Hematopoietic multipotent progenitor cell treated with erythropoietin and hydrocortisone succinate and interleukin-3 and kit ligand, for 8 days (in vitro differentiated cells): ENCODE results near the gene DENND1B.
A peak's percentile ranks its signal among the peaks of the same experiment; 100 is the strongest.
"Not testable (repeated sequence)": the region's sequence is repeated elsewhere in the genome, so short reads cannot be mapped to it uniquely, and the experiment has no call there.

Experiments used
- DNase-seq: peaks from one replicate; pipeline ENCODE4 v3.0.0-alpha.2; 2015

DENND1B gene

DNA sequence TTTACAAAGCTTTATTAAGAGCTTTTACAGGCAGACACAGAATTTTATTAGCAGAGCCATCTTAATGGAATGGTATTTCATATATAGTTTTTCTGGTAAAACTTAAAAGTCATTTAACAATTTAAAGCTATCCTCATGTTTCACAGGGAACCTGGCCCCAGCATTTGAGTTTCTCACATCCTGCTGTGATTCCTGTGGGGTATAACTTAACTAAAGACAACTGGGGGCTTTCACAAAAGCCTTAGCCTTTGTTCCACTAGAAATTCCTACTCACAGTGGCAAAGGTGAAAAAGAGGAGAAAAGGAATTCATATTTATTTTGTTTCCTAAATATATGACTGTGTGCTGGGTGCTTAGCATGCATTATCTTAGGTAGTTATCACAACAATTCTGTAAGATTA lies 233.9 kb downstream of the DENND1B start:
- no peak for DNase-seq

DNA sequence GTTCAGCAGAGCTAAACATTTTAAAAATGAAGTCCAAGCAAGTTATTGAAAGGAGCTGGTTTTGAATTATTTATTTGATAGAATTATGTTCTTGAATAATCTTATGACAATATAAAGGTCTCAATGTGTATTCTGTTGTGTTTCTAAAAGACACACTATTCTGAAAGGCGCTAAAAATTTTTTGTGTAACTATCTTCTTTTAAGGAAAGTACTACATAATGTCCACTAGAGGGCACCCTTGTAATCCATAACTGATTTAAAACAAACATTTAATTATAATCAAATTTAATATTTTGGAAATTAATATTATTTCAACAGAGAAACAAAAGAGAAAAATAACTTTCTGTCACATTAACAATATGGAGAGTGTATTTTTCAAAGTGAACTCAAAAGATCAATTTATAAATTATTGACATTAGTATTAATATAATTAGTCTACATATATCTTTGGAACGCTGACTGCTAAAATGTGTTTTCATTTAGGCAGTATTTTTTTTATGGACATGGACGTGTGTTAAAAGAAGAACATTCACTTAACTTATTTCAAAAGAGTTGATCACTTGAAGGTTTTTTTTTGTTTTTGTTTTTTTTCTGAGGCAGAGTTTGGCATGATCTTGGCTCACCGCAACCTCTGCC lies 248.4 kb downstream of the DENND1B start:
- peak; percentile 57 for DNase-seq

DNA sequence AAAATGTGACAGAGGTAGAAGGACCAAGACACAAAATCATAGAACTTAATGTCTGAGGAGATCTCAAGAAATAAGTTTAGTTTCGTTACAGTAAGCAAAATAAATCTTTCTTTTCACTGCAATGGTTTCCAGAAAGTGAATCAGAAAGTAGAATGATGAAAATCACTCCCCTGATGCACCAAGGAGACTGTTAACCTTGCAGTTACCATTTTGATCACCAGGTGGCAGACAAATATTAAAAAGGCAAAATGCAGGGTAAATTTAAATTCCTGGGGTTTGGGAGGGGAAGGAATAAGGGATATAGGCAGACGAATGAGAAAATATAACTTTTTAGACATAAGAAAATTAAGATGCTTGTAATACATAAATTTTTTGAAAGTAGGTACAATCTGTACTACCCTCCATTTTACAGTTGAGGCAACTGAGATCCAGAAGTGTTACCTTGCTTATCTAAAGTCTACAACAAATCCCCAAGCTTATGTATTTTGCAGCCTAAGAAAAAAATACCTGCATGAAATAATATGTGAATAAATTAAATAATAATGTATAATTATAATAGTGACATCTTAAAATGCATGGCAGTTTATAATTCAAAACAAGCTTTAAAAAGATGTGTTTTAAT lies 254.1 kb downstream of the DENND1B start:
- peak; percentile 64 for DNase-seq

DNA sequence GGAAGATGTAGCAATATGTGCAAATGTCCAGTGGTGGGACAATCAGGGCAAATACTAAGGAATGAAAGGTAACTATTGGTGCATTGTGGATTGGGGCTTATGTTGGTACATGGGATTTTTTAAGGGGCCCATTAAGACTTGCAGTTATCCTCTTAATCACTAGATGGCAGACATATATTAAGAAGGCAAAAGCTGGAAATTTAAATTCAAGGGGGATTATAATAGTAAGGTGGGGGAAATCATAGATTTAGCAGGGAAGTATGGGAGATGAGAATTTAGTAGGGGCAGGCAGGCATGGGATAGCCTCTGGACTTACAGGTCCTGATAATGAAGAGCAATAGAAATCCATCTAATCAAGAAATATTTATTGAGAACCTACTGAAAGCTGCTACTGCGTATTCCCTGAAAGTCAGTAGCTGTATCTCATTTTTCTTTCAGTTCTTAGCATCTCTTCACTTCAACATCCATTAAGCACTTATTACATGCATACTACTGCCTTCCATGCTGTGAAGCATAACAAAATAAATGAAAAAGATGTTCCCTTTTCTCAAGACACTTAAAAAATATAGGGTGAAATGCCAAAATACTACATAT lies 255.4 kb downstream of the DENND1B start:
- peak; percentile 7 for DNase-seq

DNA sequence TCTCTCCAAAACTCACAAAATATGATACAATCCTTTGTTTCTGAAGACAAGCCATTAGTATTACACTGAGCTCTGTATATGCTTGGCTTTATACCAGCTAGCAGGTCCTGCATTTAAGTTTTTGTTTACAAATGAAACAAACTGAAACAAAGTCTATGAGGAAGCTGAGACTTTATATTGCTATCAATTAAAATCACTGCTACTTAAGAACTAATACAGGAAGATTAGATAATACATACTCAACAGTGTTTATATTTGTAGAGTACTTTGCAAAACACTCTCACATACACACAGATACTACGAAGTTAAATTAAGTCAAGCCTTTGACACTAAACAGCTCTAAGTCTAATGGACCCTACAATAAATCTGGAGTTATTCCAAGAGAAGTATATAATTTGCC lies 259.9 kb downstream of the DENND1B start:
- no peak for DNase-seq

DNA sequence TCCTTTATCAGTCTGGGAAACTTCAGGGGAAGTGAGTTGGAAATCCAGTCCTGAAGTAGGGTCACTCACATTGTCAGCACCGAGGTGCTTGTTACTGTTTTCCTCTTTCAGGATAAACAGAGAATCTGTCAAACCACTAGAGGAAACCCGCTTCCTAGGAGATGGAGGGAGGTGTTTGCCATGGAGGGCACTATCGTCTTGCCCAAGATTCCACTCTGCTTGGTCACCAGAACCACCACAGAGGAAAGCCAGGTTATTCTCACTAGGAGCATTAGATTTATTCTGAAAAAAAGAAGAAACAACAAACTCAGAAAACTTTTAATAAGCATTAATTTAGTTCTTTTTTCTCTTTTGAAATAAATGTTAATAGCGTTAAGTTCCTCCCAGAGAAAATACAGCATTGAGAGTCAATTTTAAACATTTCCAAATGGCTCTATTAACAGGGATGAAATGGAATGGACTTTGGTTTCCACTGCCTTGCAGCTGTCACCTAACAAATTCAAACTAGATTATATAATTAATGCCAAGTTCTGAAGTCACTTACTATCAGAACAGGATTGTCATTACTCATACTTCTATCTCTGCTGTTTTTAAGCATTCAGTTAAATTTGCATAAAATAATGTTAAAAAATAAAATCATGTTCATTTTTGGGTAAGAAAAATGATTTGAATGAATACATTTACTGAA lies 264.4 kb downstream of the DENND1B start:
- DNase-seq: no peak

DNA sequence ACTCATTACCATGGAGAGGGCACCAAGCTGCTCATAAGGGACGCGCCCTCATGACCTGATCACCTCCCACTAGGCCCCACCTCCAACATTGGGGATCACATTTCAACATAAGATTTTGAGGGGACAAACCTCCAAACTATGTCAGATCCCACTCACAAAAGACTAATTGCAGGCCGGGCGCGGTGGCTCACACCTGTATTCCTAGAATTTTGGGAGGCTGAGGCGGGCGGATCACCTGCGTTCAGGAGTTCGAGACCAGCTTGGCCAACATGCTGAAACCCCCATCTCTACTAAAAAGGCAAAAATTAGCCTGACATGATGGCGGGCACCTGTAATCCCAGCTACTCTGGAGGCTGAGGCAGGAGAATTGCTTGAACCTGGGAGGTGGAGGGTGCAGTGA lies 278.6 kb downstream of the DENND1B start:
- DNase-seq: no peak

DNA sequence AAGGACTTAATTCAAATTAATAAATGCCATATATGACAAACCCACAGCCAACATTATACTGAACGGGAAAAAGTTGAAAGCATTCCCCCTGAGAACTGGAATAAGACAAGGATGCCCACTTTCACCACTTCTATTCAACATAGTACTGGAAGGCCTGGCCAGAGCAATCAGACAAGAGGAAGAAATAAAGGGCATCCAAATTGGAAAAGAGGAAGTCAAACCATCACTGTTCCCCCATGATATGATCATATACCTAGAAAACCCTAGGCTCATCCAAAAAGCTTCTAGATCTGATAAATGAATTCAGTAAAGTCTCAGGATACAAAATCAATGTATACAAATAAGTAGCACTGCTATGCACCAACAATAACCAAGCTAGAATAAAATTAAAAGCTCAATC lies 283.8 kb downstream of the DENND1B start:
- DNase-seq: not testable (repeated sequence)

DNA sequence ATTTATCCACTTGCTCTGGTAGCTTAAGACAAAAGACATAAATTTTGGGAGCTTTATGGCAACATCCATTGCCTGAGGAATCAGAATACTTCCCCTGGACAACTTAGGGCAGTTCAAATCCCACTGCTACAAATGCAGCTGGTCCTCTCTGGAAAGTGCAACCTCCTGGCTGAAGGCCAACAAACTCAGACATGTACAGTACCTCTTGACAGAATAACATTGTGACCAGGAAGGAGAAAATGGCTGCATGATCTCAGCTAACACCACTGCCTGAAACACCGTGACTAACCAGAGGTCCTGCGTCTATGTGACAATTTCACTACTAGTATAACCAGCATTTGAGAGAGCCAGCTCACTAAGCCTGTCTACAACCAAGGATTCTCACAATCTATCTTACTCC lies 288.3 kb downstream of the DENND1B start:
- no peak for DNase-seq

DNA sequence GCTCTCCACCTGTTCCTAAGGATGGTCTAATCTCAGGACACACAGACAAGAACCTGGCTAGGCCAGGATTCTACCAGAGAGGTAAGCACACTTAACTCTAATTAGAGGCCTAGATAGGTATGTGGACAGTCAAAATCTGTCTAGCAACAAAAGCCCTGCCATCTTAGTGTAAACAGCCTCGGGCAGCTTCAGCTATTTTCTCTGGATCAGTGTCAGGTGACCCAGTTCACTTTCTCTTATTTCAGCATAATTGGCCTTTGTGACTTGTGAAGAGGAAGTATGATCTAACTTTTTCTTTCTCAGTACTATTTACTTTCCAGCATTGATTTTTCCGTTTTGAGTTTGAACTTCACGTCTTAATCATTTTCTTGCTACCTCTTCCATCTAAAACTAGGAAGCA lies 289.5 kb downstream of the DENND1B start:
- DNase-seq: no peak

DNA sequence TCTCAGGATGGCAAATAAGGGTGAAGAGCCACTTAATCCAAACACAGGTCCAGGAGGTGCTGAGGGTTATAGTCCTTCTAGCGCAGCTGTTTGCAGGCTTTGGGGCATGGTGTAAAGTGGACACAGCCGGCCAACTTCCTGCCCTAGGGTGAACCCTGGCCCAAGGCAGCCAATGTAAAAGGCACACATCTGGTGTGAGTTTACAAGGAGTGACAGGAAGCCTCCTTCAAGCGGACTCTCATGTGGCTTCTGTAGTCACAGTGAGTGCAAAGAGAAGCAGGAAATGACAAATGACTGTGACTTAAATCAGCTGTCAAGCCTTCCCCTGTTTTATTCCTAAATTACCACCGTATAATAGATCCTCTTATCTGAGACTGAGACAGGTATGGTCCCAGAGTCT lies 294.2 kb downstream of the DENND1B start:
- no peak for DNase-seq

DNA sequence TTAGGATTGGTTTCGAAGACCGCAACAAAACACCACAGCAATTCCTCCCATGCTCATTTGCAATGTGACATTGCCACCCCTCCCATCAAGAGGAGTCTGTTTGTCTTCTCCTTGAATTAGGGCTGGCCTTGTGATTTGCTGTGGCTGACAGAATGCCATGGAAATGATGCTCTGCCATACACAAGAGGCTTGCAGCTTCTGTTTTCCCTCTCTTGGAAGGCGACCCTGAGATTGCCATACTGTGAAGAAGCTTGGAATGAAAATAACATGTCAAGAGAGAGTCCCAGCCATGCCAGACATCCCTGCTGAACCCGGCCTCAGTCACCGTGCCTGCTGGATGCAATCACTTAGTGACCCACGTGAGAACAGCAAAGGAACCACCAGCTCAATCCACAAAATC lies 294.8 kb downstream of the DENND1B start:
- no peak for DNase-seq

DNA sequence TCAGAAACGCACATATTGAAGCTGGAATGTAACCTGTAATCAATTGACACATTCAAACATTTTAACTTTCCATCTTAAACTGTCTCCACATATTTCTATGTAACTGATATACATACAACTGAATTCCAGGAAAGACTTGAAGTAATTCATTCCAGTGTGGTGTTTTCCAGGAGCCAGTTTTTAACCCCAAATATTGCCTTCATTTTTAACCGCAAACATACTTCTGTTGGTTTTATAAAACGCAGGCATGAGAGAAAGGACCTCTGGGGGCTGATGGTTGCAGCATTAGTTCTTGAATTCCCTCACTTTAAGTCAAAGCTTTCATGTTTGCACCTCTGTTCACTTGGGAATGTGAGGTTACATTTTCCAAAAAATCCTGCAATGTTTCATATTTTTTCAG lies 303.1 kb downstream of the DENND1B start:
- DNase-seq: no peak

DNA sequence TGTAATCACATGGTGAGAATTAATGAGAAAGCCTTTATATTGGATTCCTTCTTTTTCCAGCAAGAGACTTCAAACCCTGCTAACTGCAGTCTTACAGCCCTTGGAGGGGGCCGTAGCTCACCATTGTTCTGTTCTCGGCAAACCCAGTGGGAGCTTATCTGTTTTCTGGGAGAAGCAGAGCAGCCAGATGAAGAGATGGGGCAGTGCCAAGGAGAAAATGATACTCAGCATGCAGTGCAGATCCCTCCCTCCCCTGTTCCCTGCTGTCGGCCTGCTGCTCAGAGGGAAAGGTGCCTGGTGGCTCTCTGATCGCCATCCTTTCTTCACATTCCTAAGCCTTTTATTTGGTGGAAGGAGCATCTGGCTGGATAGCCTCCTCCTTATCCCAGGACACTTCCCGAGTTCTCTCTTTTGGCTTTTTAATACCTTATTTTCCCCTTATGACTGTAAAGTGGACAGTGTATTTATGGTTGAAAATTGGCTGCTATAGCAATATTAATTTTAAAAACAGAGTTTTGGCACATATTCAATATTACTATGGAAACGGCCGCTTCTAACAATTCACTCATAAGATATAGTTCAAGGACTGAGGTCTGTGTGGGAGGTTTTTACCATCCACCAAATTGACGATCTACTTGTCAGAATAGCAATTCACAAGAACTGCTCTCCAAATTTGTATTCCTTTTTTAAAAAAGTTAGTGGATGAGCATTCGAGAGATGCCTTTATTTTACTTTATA lies 303.9 kb downstream of the DENND1B start:
- no peak for DNase-seq

DNA sequence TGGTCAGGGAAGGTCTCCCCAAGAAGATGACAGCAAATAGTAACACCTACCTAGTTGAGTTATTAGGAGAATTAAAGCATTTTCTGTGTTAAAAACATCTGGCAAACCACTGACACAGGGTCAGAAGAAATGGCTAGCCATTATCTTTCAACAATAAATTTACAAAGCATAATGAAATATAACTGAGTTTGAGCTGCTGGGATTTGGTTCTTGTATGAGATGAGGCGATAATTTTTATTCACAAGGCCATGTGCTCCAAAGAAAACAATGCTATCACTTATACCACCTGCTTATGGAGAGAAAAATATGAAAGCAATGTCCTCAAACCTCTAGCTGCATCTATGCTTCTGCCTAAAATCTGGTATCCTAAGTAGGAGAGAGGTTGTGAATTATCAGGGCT lies 304.9 kb downstream of the DENND1B start:
- no peak for DNase-seq

DNA sequence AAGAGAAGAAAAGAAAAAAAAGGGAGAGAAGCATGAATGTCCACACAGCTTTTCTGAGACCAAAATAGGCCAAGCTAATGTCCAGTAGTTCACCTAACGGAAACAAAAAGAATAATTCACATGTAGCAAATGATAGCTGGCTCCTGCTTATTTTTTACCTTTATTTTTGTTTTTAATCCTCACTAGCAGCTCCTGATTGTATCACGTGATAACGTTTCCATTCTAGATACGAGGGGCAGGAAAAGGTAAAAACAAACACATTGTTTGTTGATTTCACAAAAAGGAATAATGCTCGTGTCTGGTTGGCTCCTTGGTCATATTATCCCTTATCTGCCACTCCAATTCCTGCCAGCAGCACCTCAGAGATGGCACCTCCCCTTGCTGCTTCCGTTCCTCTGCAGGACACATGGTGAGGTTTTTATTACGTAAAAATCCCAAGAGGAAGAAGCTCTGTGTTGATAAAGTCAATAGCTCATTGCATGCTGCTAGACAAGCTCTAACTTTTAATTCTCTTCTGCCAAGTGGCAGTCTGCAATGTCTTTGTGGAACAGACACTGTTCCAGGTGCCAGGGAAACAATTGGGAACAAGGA lies 305.6 kb downstream of the DENND1B start:
- peak; percentile 48 for DNase-seq

DNA sequence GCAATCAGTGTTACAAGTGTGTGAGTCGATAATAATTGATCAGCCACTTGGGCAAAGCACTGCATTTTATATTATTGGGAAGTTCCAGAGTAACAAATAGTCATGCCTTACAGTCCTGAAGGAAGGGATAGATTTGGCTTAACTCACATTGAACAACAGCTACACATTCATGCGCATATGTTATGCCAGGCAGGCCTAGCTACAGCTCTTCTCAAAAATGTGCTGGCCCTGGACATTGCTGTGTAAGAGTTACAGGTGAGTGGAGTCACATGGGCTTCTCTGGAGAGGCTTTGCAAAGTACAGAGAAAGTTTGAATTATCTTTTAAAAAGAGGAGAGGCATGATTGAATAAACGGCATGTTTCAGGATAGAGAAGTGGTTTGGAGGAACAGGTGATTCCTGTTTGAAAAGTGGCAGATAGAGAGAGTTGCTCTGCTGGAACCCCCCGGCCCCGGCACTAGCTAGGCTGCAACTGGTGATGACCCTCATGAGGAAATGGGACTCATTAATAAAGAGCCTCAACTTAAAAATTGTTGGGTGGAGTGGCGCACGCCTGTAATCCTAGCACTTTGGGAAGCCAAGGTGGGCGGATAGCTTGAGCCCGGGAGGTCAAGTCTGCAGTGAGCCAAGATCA lies 306.6 kb downstream of the DENND1B start:
- DNase-seq: no peak

DNA sequence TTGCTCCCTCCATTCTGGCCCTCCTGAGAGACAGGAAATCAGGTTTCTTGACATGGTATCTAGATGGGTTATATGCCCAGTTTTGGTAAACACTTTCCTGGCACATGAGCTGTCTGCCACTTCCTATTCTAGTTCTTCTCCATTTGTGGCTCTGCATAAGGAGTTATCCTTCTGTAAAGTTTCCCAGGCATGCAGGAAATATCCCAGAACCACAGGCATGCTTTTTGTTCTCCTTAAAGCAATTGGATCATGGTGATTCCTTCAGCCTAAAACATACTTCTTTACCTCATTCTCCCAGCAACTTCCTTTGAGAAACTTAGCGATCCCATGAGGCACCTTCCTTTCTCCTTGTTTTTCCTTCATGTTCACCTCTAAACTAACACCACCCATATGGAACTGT lies 307.4 kb downstream of the DENND1B start:
- no peak for DNase-seq

DNA sequence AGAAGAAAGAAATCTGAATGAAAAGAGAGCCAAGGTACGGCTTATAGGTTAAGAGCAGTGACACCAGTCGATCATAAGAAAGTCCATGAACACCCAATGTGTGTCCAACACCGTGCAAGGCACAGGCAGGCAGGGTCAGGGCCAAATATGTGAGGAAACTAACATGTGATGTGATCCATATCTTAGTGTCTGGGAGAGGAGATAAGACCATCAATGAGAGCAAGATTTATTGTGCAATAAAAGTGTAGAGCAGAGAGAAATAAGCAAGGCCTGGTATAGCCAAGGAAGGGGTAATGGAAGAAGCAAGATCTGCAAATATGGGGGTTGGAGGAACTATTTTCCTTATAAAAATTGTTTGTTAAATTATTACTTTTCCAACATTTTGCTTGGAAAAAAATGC lies 308.5 kb downstream of the DENND1B start:
- DNase-seq: peak; percentile 18

DNA sequence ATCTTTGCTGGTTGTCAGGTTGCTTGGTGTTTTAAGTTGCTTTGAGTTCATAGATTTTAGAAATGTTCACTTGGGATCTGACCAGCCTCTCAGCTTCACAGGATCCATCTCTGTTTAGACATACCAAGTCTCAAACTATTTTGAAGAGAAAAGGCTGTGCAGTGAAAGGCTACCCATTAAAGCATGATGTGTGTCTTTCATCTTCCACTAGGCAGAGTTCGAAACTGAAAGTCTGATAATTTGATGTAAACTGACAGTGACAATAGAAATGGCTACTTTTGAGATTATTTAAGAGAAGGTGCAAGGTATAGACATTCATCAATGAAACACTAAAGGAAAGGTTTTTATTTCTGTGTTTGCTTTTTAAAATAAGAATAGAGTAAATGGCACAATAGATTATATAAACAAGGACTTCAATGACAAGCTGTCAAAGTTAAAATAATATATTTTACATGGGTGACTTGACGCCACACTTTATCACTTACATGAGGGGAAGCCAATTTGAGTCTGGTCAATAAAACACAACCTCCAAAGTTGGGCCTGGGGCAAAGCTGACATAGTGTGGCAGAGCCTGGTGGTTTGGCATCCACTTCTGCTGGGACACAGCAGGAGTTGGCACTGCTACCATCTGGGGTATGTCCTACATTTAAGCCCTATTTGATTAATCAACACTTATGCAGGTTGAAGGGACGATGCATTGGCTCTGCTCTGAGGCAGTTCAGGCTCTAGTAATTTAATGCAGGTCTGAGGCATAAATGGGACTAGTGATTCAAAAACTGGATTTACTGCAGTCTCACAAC lies 309.6 kb downstream of the DENND1B start:
- DNase-seq: no peak

DNA sequence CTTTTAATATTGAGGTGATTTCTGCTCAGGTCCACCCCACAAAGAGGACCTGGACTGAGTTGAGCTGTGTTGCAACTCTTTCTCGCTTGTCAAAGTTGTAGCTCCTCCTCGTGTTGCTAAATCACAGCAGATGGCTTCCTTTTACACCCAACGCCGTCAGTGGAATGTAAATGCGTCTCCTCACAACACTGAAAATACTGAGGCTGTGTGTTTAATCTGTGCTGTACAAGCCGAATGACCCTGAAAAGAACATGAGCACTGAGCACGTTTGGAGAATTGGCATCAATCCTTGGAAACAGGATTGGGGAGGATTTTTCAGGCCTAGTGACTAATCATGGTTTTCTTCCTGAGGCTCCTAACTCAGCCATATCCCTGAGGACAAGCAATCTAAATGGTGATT lies 311.2 kb downstream of the DENND1B start:
- DNase-seq: no peak

DNA sequence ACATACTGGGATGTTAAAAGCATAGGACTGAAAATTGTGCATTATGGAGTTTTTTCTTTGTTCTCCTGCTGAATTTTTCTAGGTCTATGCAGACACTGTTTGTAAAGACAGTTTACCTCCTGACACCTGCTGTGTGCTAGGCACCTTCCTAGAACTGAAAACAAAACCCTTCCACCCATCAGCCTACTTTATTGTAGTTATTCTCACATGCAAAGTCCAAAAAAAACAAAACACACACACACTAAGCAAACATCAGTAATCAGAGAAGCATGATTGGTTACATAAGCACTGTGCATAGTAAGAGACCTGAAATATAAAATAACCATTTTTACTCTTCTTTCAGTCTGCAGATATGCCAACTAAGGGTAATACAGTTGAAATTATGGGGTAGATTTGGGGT lies 312.1 kb downstream of the DENND1B start:
- no peak for DNase-seq
